ENCODE results near the gene MAP3K20.
"Not testable (repeated sequence)": the region's sequence is repeated elsewhere in the genome, so short reads cannot be mapped to it uniquely, and the experiment has no call there.

MAP3K20 gene

DNA sequence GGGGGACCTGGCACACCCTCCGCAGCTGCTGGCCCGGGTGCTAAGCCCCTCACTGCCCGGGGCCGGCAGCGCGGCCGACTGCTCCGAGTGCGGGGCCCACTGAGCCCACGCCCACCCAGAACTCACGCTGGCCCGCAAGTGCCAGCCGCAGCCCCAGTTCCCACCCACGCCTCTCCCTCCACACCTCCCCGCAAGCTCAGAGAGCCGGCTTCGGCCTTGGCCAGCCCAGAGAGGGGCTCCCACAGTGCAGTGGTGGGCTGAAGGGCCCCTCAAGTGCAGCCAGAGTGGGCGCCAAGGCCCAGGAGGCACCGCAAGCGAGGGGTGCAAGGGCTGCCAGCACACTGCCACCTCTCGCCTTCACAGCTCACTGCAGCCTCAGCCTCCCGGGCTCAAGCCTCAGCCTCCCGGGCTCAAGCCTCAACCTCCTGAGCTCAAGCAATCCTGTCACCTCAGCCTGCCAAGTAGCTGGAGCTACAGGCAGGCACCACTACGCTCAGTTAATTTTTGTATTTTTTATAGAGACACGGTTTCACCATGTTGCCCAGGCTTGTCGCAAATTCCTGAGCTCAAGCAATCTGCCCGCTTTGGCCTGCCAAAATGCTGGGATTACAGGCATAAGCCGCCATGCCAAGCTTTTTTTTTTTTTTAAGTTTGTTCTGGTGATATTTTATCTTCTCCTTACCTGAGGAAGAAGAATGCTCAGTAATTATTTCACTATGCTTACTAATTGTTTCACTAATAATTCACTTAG, 207.3 kb downstream of the MAP3K20 start:
- no peak for DNase-seq

DNA sequence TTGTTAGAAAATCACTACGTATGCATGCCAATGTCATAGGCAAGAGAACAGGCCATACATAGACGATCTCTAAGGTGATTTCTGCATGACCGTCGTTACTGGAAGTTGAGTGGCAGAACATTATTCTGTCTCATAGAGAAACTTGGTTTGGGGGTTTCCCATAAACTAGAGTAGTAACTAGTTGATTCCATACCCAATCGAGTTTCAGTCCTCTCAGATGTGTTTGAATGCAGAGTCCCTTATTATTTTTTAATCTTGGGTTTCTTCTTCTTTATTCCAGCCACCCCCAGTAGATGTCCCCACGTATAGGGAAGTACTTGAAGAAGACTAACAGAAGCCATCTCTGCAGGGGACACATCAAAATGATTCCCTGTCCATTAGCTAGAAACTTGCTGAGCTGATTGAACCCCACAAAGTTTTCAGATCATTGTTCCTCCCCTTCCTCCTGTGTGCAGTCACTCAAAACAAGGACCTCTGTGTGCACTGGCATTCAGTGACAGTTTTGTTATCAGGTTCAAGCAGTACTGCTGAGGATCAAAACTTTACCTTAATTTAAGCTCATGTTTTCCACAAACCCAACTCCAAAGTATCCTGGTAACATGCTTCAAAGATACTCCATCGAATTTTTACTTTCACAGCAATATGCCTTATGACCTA, 210.6 kb downstream of the MAP3K20 start:
- DNase-seq: no peak

DNA sequence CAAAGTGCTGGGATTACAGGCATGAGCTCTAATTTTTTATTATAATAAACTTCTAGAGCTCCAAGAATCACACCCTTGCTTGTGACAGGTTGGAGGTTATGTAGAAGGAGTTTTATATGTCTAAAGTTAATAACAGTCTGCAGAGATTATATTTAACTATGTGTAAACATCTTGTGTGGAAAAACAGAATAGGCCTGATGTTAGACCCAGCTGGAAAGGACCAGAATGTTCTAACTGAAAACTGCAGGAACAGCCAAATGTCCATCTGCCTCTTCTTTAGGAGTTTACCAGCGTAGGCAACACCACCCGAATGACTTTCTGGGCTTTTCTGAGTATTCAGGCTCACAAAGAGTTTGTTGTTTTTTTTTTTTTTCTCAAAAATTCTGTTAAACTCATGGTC, 211.9 kb downstream of the MAP3K20 start:
- no peak for DNase-seq

DNA sequence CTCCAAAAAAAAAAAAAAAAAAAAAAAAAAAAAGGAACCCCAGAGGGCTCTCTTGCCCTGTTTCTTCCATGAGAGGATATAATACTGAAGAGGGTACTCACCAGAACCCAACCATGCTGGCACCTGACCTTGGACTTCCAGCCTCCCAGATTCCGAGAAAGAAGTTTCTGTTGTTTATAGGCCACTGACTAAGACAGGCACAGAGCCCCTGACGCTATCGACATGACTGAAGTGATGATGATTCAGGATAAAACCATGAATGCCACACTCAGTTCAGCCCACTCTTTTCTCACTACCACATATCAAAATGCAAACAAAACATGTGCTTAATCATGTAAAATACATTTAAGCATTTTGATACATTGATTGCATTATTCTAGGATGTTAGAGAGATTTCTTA, 212.9 kb downstream of the MAP3K20 start:
- DNase-seq: peak; percentile 32

DNA sequence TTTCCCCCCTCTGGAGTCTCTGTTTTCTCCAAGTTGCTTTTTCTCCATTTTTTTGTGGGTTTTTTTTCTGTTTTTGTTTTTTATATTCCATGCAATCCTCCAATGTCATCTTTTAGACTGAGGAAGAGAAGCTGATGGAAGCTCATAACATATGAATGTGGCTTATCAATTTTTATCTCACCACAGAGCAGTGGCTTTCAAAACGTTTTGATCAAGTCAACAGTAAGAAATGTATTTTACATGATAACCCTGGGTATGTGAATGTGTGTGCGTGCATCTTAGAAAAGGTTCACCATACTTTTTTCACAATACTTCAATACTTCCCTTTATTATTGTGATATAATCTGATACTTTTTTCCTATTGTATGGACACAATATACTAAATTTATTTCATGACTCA, 214.4 kb downstream of the MAP3K20 start:
- no peak for DNase-seq

DNA sequence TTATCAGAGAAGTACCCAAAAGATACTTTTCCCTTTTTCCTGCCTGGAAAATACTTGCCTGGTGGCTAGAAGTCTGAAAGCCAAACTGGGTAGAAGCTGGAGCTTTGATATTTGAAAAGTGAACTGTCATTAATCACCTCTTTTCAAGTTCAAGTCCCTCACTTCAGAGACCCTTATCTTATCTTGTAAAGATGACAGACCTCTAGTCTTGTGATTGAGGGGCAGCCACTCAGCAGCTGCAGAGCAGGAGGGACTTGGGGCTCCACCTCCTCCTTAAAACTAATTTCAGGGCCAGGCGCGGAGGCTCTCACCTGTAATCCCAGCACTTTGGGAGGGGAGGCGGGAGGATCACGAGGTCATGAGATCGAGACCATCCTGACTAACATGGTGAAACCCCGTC, 214.9 kb downstream of the MAP3K20 start:
- DNase-seq: no peak

DNA sequence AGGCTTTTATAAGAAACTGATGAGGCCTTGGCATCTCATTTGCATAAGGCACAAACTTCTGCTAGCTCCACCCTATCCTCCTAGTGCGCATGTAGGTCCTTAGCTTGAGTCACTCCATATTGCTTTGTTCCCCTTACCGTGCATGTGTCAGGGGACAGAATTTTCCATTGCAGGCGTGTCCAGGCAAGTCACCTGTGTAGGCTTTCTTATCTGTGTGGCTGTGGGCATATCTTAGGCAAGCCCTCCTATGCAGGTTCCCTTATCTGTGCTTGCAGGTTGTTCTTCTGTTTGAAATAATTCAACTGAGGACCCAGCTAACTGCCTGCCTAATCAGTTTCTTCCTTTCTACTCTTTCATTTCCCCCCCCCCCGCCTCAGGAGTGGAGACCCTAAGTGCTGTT, 215.8 kb downstream of the MAP3K20 start:
- no peak for DNase-seq

DNA sequence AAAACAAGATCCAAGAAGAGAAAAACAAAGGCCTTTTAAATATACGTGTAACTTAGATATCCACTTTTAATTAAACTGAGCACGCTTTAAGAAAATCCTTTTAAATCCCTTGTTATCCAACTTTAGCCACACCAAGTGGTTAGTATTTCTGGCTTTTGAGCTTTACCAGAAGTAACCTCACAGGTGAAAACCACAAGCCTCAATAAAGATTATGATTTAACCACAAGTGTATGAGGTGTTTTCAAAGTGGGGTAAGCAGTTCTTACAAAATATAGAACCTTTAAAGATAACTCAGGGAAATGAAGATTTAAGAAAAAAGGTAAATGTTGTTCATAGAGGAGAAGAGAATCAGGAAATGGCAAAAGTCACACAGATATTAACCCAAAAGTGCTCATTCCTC, 220.6 kb downstream of the MAP3K20 start:
- DNase-seq: no peak

DNA sequence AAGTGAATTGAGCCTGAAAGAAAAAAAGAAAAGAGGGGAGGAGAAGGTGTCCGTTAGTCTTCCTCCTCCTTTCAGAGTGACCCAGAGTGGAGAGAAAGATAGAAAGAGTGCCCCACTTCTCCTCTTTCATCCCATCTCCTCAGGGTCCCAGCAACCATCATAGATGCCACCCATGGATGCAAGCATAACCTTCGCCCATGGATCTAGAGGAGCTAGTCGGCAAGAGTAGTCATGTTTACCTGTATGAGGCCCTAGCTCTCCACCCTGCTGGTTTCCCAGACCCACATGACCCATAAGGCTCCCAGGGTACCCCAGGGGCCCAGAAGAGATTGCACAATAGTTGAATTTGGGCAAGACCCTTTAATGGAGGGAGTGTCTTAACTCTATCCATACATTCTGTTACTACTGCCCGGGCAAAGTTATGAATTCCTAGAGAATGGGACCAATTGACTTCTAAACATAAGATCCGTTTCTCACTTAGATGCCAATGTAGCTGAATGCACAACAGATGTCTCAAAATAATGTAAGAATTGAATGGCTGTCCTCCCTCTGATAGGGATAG, 223.0 kb downstream of the MAP3K20 start:
- DNase-seq: no peak

DNA sequence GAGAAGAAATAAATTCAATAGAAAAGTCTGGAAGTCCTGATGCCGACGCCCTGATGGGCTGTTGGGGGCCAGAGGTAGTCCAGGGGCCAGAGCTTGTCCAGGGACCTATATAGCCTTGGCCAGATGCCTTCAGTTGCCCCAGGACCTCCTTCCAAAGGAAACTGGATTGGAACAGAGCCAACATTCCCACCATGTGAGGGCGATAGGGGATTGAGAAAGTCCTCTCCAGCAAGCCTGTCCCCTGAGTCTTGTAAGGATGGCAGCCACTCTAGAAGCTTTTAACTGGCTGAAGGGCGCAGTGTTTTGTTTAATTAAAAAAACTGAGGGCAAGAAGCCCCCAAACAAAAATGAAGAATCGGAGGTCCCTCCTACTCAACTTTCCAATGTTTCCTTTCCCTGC, 224.1 kb downstream of the MAP3K20 start:
- DNase-seq: no peak

DNA sequence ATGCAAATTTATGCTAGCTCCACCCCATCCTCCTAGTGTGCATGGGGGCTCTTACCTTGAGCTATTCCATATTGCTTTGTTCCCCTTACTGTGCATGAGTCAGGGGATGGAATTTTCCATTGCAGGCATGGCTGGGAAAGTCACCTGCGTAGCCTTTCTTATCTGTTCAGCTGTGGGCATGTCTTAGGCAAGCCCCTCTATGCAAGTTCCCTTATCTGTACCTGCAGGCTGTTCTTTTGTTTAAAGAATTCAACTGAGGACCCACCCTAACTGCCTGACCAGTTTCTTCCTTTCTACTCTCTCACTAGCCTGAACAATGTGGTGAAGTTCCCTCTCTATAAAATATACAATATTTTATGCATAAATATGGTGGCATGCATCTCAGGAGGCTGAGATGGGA, 224.8 kb downstream of the MAP3K20 start:
- no peak for DNase-seq

DNA sequence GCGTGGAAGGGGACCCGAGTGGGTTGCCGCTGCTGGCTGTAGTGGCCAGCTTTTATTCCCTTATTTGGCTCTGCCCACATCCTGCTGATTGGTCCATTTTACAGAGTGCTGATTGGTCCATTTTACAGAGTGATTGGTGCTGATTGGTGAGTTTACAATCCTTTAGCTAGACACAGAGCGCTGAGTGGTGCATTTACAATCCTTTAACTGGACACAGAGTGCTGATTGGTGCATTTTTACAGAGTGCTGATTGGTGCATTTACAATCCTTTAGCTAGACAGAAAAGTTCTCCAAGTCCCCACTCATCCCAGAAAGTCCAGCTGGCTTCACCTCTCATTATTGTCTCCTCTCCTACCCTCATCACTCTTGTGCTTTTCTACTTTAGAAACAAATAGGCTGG, 225.9 kb downstream of the MAP3K20 start:
- DNase-seq: not testable (repeated sequence)

DNA sequence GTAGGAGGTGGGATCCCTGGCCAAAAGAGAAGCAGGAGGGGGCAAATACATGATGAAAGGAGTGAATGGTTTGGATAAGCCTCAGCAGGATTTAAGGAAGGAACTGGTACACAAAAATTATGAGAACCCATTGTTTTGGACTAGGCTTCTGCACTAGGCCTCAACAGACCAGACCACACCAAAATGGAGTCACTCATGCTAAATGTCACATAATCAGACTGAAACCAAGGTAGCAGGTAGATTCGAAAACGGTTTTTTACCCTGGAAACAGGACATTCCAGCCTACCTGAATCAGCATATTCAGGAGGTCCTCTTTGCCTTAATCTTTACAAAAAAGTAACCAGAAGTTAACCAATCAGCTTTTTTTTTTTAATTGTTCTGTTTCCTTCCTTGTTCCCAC, 229.7 kb downstream of the MAP3K20 start:
- DNase-seq: no peak

DNA sequence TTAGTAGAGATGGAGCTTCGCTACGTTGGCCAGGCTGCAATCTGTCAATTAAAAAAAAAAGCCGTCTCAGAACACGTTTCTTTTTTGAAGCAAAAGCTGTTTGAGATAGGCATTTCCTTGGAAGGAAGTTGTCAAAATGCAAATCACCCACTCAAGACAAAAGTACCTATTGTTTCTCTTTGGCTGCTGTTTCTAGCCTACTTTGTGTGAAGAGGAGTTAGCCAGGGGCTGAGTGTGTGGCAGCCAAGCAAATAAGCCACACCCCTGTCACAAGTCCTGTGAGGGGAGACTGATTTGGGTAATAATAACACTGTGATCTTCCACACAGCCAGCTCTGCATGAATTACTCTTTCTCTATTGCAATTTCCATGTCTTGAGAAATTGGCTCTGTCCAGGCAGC, 231.6 kb downstream of the MAP3K20 start:
- no peak for DNase-seq

DNA sequence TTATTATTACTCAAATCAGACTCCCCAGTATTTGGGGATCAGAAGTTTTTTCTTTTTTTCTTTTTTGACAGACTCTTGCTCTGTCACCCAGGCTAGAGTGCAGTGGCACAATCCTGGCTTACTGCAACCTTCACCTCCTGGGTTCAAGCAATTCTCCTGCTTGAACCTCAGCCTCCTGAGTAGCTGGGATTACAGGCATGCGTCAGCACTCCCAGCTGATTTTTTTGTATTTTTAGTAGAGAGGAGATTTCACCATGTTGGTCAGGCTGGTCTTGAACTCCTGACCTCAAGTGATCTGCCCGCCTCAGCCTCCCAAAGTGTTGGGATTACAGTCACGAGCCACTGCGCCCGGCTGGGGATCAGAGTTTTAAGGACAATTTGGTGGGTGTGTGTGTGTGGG, 233.7 kb downstream of the MAP3K20 start:
- not testable (repeated sequence) for DNase-seq

DNA sequence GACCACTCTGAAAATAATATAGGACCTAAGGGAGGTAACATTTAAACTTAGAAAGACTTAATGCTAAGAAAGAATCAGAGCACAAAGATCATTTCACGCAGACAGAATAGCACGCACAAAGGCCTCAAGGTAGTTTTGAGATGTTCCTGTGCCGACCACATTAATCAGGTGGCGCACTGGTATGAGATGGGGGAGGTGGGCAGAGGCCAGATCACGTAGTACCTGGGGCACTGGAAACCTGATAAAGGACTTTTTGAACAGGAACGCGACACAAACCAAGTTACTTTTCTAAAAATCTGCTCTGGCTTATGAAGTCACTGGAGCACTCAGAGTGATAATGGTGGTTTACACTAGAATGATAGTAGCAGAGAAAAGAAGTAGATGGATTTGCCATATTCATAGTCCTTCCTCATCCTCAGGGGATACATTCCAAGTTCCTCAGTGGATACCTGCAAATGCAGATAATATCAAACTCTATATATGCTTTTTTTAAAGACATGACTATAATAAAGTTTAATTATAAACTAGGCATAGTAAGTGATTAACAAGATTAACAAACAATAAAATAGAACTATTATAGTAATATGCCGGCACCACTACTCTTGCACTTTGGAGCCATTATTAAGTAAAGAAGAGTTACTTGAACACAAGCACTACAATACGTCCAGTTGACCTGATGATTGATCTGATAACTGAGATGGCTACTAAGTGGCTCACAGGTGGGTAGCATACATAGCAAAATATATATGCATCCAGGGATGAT, 236.4 kb downstream of the MAP3K20 start:
- no peak for DNase-seq

Measured in fibroblast of skin of abdomen (primary cell).